Measurements from ENCODE around the gene MET. TPM values are rescaled to one million over a fixed set of nuclear protein-coding genes. Genes with fewer than 3 reads are reported as not detected.
"Not testable (repeated sequence)": the region's sequence is repeated elsewhere in the genome, so short reads cannot be mapped to it uniquely, and the experiment has no call there.

MET gene
- total RNA-seq, 2 experiments from 2014 or later: 0.16 to 0.27 TPM

- CTCF ChIA-PET: no interaction called here
These were observed 68.2 kb downstream of the MET start for GRCh38 chr7:116740231-116740630.

GRCh38 chr7:116740755-116741462, 68.9 kb downstream of the MET start:
- intact Hi-C loops (cut with micrococcal nuclease): no loop called here
- no peak for DNase-seq
- Mint-ChIP-seq H3K27ac (no peak overlapping the region), H3K36me3 (ENCODE audit: low read depth) (no peaks in the 10 kb centered on the region), H3K4me3 (no peak overlapping the region), H3K27me3 (peaks cover 9% of the 10 kb centered on the region), H3K4me1 (ENCODE audit: low read depth) (no peaks in the 10 kb centered on the region), H3K9me3 (no peaks in the 10 kb centered on the region)
- TF ChIP-seq CTCF (IDR thresholded peaks at IDR 0.05): no peak
- CTCF ChIA-PET: no interaction called here
- POLR2A ChIA-PET: no interaction called here
- no peak for ATAC-seq

More at GRCh38 chr7:116740231-116740630, 68.2 kb downstream of the MET start:
- Mint-ChIP-seq H3K9me3 (no peaks in the 10 kb centered on the region), H3K27me3 (peaks cover 9% of the 10 kb centered on the region), H3K36me3 (ENCODE audit: low read depth) (no peaks in the 10 kb centered on the region), H3K4me1 (ENCODE audit: low read depth) (no peaks in the 10 kb centered on the region), H3K4me3 (no peak overlapping the region), H3K27ac (no peak overlapping the region)
- no peak for DNase-seq
- POLR2A ChIA-PET: no interaction called here
- no peak for ATAC-seq
- intact Hi-C loops (cut with micrococcal nuclease): no loop called here
- no peak for TF ChIP-seq CTCF (IDR thresholded peaks at IDR 0.05)

- Mint-ChIP-seq H3K36me3 (ENCODE audit: low read depth) (no peaks in the 10 kb centered on the region), H3K4me1 (ENCODE audit: low read depth) (no peaks in the 10 kb centered on the region), H3K4me3 (no peak overlapping the region), H3K27ac (no peak overlapping the region), H3K27me3 (peaks cover 9% of the 10 kb centered on the region), H3K9me3 (no peaks in the 10 kb centered on the region)
- ATAC-seq: no peak
- ChIA-PET CTCF (no interaction called here), POLR2A (interaction anchor here (0.6 kb wide), 1 partner anchor 1692 kb away, joined by 3 read pairs; no protein-coding TSS in a partner anchor)
- no peak for DNase-seq
- TF ChIP-seq CTCF (IDR thresholded peaks at IDR 0.05): no peak
- intact Hi-C loops (cut with micrococcal nuclease): no loop called here
These were observed 69.8 kb downstream of the MET start for GRCh38 chr7:116741625-116742316.

DNA sequence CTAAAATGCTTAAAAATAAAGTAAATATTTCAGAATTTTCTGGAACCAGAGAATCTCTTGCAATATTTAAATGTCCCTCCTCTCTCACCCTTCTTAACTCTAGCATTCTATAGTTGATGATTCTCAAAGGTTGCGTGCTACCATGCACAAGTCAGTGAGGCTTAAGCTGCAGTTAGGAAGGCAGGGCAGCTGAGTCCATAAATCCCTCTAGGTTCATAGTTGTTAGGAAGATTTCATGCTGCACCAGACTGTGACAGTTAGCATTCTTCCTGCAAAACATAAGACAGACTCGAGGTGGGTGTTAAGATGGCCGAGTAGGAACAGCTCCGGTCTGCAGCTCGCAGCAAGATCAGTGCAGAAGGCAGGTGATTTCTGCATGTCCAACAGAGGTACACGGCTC, 70.6 kb downstream of the MET start:
- no peak overlapping the region for H3K27ac Mint-ChIP-seq
- peaks cover 3% of the 10 kb centered on the region for H3K9me3 Mint-ChIP-seq
- H3K36me3 Mint-ChIP-seq (ENCODE audit: low read depth): no peaks in the 10 kb centered on the region
- POLR2A ChIA-PET: no interaction called here
- ATAC-seq (no peak), DNase-seq (no peak)
- CTCF ChIA-PET: no interaction called here
- H3K27me3 Mint-ChIP-seq: peaks cover 9% of the 10 kb centered on the region
- intact Hi-C loops (cut with micrococcal nuclease): no loop called here
- TF ChIP-seq CTCF (IDR thresholded peaks at IDR 0.05): no peak
- no peak overlapping the region for H3K4me3 Mint-ChIP-seq
- no peaks in the 10 kb centered on the region for H3K4me1 Mint-ChIP-seq (ENCODE audit: low read depth)

DNA sequence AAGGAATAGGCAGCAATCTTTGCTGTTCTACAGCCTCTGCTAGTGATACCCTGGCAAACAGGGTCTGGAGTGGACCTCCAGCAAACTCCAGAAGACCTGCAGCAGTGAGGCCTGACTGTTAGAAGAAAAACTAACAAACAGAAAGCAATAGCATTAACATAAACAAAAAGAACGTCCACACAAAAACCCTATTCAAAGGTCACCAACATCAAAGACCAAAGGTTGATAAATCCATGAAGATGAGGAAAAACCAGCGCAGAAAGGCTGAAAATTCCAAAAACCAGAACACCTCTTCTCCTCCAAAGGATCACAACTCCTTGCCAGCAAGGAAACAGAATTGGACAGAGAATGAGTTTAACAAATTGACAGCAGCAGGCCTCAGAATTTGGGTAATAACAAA, 71.8 kb downstream of the MET start:
- H3K27me3 Mint-ChIP-seq; ATAC-seq; CTCF ChIA-PET; H3K4me1 Mint-ChIP-seq (ENCODE audit: low read depth); DNase-seq; H3K36me3 Mint-ChIP-seq (ENCODE audit: low read depth); POLR2A ChIA-PET; H3K27ac Mint-ChIP-seq; intact Hi-C loops (cut with micrococcal nuclease); H3K9me3 Mint-ChIP-seq; H3K4me3 Mint-ChIP-seq: not testable (repeated sequence)

DNA sequence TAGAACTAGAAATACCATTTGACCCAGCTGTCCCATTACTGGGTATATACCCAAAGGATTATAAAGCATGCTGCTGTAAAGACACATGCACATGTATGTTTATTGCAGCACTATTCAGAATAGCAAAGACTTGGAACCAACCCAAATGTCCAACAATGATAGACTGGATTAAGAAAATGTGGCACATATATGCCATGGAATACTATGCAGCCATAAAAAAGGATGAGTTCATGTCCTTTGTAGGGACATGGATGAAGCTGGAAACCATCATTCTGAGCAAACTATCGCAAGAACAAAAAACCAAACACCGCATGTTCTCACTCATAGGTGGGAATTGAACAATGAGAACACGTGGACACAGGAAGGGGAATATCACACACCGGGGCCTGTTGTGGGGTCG, 74.4 kb downstream of the MET start:
- H3K27ac Mint-ChIP-seq; DNase-seq; ATAC-seq; H3K27me3 Mint-ChIP-seq; CTCF ChIA-PET; intact Hi-C loops (cut with micrococcal nuclease); POLR2A ChIA-PET; H3K4me3 Mint-ChIP-seq; H3K36me3 Mint-ChIP-seq (ENCODE audit: low read depth); H3K4me1 Mint-ChIP-seq (ENCODE audit: low read depth); H3K9me3 Mint-ChIP-seq: not testable (repeated sequence)

DNA sequence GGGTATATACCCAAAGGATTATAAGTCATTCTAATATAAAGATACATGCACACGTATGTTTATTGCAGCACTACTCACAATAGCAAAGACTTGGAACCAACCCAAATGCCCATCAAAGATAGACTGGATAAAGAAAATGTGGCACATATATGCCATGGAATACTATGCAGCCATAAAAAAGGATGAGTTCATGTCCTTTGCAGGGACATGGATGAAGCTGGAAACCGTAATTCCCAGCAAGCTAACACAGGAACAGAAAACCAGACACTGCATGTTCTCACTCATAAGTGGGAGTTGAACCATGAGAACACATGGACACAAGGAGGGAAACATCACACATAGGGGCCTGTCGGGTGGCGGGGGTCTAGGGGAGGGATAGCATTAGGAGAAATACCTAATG, 79.1 kb downstream of the MET start:
- ATAC-seq; intact Hi-C loops (cut with micrococcal nuclease); H3K4me1 Mint-ChIP-seq (ENCODE audit: low read depth); DNase-seq; CTCF ChIA-PET; H3K4me3 Mint-ChIP-seq; H3K27ac Mint-ChIP-seq; H3K9me3 Mint-ChIP-seq; POLR2A ChIA-PET; H3K27me3 Mint-ChIP-seq; H3K36me3 Mint-ChIP-seq (ENCODE audit: low read depth): not testable (repeated sequence)
